Measurements from ENCODE around the gene CLDN15.
A peak's percentile ranks its signal among the peaks of the same experiment; 100 is the strongest.
"Not testable (repeated sequence)": the region's sequence is repeated elsewhere in the genome, so short reads cannot be mapped to it uniquely, and the experiment has no call there.

CLDN15 gene, protein sequence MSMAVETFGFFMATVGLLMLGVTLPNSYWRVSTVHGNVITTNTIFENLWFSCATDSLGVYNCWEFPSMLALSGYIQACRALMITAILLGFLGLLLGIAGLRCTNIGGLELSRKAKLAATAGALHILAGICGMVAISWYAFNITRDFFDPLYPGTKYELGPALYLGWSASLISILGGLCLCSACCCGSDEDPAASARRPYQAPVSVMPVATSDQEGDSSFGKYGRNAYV

DNA sequence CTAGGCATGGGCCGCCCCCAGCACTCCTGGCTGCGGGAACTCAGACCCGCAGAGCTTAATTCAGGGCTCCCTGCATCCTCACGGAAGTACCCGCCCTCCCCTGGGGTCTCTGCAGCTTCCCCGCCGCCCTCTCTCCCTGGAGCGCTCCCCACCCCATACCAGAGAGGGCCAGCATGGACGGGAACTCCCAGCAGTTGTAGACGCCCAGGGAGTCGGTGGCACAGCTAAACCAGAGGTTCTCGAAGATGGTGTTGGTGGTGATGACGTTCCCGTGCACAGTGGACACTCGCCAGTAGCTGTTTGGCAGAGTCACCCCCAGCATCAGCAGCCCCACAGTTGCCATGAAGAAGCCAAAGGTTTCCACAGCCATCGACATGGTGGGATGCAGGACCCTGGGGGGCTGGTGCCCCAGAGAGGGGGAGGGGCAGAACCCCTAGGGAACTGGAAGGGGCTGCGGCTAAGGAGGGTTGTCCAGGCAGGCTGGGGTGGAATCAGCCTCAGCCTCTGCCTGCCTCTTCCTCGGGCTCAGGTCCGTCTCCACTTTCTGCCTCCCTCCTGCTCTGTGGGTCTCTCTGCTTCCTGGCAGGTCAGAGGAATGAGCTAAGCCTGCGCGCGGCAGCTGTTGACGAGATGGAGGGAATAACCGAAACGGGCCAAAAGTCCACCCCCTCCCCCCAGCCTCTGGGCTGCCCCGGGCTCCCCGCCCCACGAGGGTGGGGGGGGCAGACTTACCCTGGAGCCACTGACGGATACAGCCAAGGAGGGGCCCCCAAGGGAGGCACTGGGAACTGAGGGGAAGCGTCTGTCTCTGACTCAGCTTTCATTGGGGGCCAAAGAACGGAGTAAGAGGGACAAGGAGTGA, at the start of gene CLDN15:
CLDN15 (minus strand) TSS at position 597 of the 862 bp plus-strand sequence; CDS start at position 376, 221 bp downstream.
- DNase-seq: no peak

DNA sequence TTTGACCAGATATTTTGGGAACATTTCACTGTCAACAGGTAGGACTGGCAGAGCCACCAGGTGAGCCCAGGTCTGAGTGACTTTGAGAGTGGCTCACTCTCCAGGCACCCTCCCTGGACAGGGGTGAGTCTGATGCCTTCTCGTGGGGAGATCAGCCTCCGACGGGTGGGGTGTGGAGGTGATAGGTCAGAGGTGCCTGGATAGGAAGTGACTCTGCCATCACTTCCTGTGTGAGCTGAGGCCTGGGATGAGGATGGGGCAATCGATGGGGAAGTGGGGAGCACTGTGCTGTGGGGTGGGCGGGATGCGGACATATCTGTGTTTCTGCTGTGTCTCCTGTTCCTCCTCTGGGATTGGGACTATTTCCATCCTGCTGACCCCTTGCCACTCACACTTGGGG, 49.4 kb upstream of the CLDN15 start:
- no peak for DNase-seq

DNA sequence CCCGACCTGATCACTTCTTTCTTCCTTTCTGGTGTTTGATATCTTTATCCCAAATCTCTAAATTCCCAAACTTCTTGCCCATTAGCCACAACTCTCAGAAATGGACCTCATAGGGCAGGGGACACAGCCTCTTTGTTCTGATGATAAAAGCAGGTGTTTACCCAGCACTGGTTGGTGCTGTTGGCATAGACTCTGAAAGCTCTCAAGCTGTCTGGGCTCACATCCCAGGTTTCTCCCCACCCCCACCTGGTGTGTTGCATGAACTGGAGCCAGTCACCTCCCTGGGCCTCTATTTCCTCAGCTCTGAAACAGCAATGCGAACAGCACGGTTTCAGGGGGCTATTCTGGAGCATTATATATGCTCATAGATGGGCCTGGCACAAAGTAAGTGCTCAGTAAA, 48.3 kb upstream of the CLDN15 start:
- DNase-seq: not testable (repeated sequence)

DNA sequence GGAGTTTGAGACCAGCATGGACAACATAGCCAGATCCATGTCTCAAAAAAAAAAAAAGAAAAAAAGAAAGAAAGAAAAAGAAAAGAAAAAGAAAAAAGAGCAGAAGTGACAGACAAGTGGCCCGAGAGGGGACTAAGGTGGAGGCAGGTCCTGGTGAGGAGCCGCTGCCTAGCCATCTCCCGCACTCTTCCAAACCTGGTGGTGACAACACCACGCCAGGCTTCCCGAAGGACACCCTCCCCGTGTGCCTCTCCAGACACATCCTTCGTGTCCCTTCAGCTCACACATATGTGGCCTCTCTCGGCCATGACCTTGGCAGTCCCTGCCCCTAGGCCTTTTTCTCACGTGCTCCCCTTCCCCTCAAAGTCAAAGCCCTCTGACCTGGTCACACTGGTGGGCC, 47.6 kb upstream of the CLDN15 start:
- no peak for DNase-seq

DNA sequence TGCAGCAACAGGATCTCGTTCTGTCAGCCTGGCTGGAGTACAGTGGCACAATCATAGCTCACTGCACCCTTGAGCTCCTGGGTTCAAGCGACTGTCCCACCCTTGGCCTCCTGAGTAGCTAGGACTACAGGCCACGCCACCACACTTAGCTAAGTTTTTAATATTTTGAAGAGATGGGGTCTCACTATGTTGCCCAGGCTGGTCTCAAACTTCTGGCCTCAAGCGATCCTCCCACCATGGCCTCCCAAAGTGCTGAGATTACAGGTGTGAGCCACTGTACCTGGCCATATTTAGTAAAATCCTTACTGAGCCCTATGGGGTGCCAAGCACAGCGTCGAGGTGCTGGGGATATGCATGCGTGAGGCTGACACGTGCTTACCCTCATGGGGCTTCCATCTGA, 43.3 kb upstream of the CLDN15 start:
- not testable (repeated sequence) for DNase-seq

DNA sequence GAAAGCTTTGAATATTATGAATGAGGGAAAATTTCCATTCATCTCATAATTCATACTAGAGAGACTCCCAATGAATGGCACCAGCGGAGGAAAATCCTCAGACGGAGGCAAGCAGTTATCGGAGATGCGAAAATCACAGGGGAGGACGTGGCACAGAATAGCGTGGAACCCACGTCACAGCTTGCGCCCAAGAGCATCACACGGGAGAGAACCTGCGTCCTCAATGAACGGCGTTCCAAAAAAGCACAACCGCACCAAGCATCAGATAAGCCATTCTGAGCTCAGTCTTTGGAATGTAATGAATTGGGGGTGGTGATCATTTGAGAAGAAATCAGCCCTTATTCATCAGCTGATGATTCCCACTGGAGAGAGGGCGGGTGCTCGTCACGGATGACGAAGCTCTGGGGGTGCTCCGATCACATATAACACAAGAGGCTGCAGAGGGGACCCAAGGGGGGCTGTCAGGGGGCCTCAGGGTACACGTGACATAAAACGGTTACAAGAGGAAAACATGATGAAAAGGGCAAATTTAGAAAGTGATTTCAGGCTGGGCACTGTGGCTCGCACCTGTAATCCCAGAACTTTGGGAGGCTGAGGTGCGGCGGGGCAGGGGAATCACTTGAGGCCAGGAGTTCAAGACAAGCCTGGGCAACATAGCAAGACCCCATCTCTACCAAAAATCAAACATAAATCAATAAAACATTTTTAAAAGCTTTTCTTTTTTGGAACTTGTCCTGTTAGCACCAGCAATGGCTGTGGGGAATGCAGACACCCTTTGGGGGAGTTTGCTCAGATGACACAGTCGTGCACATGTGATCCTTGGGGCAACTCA, 41.1 kb upstream of the CLDN15 start:
- no peak for DNase-seq

DNA sequence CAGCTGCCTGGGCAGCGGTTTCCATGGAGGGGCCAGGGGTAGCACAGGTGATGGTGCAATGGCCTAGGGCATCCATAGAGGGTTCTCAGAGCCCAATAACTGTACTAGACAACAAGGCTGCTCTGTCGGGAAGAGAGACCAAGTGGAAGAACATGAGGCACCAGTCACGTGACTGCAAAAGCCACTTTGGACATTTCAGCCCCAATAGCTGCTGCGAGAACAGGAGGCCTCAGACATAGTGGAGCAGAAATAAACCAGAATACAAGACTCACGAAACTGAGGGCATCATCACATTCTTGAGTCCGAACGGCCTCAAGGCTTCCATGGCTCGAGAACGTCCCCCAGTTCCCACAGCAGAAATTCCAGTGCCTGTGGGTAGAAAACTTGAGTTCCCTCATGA, 39.6 kb upstream of the CLDN15 start:
- no peak for DNase-seq

DNA sequence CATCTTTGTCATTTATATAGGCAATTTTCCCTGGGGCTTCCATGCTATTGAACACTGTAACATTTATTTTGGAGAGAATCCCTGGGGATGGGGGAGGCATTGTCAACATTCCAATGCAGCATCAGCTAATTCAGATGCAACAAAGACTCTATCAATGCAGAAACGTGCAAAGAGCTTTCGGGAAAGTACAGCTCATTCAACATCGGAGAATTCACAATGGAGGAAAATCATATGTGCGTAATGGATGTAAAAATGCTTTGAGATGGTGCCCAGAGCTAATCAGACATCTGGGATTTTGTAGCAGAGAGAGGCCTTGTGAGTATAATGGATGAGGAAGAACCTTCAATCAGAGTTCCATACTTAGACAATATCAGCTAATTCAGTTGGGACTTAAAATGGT, 35.6 kb upstream of the CLDN15 start:
- DNase-seq: no peak

DNA sequence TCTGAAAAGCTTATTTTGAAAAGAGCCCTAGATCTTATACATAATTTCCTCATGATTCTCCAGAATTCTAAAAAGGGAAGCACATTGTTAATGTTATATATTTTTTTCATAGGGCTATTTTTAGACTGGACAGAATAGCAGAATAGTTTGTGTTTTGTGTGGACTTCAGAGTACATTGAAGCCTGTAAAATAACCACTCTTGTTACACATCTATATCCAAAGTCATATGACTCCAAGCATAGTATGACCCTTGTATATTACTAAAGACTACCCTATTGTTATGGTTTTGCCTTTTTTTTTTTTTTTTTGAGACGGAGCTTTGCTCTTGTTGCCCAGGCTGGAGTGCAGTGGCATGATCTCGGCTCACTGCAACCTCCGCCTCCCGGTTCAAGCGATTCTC, 33.4 kb upstream of the CLDN15 start:
- DNase-seq: no peak

DNA sequence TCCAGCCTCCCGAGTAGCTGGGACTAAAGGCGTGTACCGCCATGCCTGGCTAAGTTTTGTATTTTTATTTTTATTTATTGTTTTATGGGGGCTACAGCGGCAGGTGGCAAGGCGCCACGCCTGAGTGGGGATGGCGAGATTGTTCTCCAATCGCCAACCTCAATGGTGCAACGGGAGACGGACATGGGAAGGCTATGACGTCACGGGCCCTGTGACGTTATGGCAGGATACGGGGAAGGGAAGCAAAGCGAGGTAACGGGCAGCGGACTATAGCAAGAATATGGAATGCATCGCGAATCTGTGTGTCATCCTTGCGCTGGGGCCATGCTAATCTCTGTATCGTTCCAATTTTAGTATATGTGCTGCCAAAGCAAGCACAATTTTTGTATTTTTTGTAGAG, 32.1 kb upstream of the CLDN15 start:
- no peak for DNase-seq

DNA sequence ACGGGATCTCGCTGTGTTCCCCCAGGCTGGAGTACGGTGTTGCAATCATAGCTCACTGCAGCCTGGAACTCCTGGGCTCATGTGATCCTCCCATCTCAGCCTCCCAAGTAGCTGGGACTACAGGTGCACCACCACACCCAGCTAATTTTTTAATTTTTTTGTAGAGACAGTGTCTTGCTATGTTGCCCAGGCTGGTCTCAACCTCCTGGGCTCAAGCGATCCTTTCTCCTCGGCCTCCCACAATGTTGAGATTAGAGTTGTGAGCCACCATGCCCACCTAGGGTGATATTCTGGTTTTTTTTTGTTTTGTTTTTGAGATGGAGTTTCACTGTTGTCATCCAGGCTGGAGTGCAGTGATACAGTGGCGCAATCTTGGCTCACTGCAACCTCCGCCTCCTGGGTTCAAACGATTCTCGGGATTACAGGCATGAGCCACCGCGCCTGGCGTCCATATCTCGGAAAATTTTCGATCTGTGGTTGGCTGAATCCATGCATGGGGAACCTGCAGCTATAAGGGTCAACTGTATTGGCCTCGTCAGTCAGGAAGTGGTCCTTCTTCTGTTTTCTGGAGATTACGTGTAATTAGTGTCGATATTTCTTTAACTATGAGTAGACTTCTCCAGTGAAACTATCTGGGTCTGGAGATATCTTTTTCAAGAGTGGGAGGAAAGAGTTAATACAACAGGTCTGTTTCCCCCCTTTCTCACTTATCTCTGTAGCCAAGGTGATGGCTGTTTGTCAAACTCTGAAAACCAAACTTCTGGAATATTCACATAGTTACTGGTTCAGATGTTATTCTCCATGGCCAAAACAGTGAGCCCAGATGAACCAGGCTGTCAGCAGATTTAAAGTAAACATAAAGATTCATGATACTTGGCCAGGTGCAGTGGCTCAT, 28.3 kb upstream of the CLDN15 start:
- DNase-seq: no peak

DNA sequence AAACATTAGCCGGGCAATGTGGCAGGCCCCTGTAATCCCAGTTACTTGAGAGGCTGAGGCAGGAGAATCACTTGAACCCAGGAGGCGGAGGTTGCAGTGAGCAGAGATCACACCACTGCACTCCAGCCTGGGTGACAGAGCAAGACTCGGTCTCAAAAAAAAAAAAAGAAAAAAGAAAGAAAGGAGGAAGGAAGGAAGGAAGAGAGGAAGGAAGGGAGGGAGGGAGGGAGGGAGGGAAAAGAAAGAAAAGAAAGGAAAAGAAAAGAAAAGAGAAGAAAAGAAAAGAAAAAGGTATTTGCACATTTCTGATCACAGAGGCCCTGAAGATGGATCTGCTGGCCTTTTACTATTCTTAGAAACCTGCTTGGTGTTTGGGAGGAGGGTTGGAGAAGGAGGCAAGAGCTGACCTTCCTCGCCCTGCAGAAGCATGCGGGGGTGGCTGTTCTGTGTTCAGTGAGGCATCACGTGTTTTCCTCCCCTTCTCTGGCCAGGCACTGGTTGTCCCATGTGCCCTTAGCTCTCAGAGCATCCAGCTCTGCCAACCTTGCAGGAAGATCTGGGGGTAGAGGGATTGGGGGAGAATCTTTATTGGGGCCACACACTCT, 26.6 kb upstream of the CLDN15 start:
- DNase-seq: not testable (repeated sequence)

DNA sequence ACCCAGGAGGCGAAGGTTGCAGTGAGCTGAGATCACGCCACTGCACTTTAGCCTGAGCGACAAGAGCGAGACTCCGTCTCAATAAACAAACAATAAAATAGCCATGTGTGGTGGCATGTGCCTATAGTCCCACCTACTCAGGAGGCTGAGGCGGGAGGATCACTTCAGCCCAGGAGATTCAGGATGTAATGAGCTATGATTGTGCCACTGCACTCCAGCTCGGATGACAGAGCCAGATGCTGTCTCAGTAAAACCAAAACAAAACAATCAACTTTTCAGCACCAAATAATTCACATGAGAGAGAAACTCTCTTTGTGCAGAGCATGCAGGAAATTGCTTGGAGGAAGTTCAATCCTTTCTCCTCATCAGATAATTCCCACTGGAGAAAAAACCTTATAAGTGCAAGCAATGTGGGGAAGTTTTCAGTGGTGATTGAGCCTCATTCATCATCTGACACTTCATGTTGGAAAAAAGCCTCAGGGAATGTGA, 20.7 kb upstream of the CLDN15 start:
- DNase-seq: no peak

DNA sequence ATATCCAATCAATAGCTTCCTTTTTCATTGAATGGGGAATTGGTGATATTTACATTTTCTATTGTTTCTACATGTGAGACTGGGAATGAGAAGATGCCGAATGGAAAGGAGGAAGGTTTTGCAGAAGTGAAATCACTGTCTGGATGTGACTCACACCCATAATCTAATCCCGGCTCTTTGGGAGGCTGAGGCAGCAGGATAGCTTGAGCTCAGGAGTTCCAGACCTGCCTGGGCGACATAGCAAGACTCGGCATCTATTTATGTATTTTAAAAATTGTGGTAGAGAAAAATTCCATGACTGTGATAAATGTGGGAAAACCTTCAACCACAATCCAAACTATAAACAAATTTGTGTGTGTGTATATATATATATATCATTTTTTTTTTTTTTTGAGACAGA, 18.2 kb upstream of the CLDN15 start:
- no peak for DNase-seq

DNA sequence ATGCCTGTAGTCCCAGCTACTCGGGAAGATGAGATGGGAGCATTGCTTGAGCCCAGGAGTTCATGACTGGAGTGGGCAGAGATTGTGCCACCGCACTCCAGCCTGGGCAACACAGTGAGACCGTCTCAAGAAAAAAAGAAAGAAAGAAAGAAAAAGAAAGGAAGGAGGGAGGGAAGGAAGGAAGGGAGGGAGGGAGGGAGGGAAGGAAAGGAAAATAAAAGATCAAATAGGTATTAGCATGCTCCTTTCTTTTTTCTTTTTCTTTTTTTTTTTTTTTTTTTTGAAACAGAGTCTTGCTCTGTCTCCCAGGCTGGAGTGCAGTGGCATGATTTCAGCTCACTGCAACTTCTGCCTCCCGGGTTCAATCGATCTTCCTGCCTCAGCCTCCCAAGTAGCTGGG, 15.6 kb upstream of the CLDN15 start:
- not testable (repeated sequence) for DNase-seq

DNA sequence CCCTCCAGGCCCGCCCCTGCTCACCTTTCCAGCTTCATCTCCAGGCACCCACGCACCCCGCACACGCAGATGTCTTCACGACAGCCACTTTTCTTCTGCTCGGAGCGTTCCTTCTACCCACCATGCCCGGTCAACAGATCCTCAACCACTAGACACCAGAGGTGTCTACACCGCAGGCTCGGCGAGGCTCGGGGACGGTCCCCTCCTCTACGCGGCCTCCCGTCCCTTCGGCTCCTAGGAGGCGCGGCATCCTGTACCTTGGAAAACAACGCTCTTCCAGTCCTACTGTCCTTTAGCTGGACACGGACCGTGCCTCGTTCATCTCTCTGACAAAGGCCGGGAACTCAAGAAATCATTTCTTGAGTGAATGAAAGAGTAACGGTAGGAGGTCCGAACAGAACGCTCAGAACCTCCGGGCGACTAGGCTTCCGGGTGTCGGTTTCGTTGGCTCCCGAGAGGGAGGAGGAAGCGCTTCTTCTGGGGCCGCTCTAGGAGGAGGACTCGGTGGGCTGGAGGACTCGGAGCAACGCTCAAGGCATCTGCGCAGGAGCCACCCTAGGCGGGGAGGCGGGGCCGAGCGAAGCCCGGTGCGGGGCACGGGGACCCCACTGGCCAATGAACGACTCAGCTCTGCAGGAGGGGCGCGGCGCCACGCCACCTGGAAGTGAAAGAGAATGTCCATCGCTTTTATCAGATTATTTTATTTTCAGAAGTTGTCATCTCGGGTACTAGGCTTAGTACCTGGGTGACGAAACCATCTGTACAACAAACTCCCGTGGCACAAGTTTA, 14.5 kb upstream of the CLDN15 start:
- DNase-seq: peak; percentile 94

DNA sequence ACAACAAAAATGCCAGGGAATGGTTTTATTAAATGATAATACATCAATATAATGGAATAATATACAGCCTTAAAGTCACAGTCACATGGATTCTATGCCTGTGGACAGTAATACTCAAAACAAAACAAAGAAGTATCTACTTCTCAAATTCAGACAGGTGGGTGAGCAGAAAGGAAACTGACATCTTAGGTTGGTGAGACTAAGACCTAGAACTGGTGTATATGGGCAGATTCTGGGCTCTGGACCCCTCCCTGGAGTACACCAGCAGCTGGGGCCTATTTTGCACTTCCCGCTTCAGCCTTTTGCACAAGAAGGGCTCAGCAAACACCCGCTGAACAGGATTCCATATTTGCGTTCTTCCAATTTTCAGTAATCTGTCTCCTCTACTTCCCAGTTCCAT, 12.7 kb upstream of the CLDN15 start:
- no peak for DNase-seq

DNA sequence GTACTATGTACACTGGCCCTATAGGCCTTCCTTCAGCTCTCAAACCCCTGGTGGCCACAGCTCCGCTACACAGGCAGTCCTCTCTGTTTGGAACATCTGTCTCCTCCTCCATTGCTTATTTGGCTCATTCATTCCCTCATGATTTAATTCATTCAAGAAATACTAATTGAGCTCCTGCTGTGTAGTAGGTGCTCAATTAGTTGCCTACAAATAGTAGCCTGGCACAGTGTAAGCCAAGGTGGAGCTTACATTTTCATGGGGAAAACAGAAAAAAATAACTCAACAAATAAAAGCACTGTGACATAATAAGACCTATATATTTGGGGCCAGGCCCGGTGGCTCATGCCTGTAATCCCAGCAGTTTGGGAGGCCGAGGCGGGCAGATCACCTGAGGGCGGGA, 10.7 kb upstream of the CLDN15 start:
- no peak for DNase-seq

DNA sequence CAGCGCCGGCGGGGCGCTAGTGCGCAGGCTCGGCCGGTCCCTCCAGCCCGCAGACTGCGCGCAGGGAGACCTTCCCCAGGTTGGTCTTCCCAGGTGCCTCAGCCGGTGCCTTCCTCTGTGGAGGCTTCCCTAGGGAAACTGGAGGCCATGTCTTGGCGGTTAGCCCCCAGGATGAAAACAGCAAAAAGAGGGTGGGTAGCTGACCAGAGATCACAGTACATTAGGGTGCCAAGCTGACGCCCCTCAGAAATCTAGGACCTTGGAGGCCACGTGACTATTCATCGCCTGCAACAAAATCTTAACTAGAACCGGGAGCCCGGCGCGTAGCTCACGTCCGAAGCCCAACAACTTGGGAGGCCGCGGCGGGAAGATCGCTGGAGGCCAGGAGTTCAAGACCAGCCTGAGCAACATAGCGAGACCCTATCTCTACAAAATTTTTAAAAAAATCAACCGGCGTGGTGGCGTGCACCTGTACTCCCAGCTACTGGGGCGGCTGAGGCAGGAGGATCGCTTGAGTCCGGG, 7.6 kb upstream of the CLDN15 start:
- no peak for DNase-seq

DNA sequence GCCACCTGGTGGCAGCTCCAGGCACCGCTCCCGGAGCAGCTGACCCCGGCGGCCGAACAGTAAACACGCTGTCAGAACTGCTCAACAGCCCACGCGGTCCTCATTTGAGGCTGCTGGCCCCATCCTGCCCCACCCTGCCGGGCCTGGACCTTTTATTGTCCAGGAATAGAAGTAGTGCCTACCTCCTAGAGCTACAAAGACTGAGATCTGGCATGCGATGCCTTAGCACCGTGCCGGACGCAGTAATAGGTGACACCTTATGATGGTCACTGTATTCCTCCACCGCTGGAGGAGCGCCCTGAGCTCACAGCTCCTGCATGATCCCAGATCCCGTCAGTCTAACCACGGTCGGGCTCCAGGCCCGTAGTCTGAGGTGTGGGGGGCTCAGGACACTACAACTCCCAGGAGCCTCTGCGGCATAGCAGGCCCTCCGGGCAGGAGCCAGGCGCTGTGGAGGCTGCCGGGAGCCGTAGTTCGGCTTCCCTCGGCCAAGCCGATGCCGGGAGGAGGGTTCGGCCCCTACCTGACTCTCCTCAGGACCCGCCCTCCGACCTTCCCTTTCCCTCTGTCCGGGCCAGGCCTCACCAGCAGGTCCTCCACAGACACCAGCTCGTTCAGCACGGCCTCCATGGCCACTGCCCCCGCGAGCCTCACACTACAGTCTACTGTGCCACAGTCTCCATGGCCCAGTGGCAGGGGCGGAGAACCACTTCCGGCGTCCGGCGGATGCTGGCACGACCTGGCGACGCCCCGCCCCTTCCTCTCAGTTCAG, 7.0 kb upstream of the CLDN15 start, which contains the start of gene FIS1:
FIS1 (minus strand) TSS at position 707 of the 772 bp plus-strand sequence; CDS start at position 630, 77 bp downstream.
- peak; percentile 88 for DNase-seq

Data from NCI-H1105 treated with DMSO at 0.1 percent for 48 hours (cell line).